ENCODE results near the gene PPP1CA. TPM values are rescaled to one million over a fixed set of nuclear protein-coding genes. Genes with fewer than 3 reads are reported as not detected.
A peak's percentile ranks its signal among the peaks of the same experiment; 100 is the strongest.

PPP1CA gene
- total RNA-seq, 4 donors from 2014 or later: 91.9 to 110 (median 97.6) TPM

GRCh38 chr11:67393437-67393836 lies 8.2 kb downstream of the PPP1CA start:
- TF ChIP-seq CTCF (IDR thresholded peaks at IDR 0.05): no peak
- no peak for ATAC-seq (ENCODE audit: low FRiP score)
- DNase-seq (ENCODE audit: low spot score): no peak

GRCh38 chr11:67392183-67392715 lies 9.4 kb downstream of the PPP1CA start:
- ATAC-seq (ENCODE audit: low FRiP score) (peak; percentile 4), DNase-seq (ENCODE audit: low spot score) (no peak)
- no peak for TF ChIP-seq CTCF (IDR thresholded peaks at IDR 0.05)

GRCh38 chr11:67391304-67392182 lies 10.1 kb downstream of the PPP1CA start, which contains the start of gene RAD9A:
RAD9A (plus strand) TSS chr11:67391986; CDS start chr11:67392045, 59 bp downstream.
- DNase-seq (ENCODE audit: low spot score) (peak; percentile 95), ATAC-seq (ENCODE audit: low FRiP score) (peak; percentile 70)
- TF ChIP-seq CTCF (IDR thresholded peaks at IDR 0.05): no peak

- ATAC-seq (ENCODE audit: low FRiP score): no peak
- no peak for DNase-seq (ENCODE audit: low spot score)
- TF ChIP-seq CTCF (IDR thresholded peaks at IDR 0.05): no peak
Measured at GRCh38 chr11:67390947-67391303, 10.7 kb downstream of the PPP1CA start.

GRCh38 chr11:67389477-67389876 lies 12.2 kb downstream of the PPP1CA start:
- no peak for TF ChIP-seq CTCF (IDR thresholded peaks at IDR 0.05)
- DNase-seq (ENCODE audit: low spot score) (no peak), ATAC-seq (ENCODE audit: low FRiP score) (no peak)

- DNase-seq (ENCODE audit: low spot score) (no peak), ATAC-seq (ENCODE audit: low FRiP score) (no peak)
- TF ChIP-seq CTCF (IDR thresholded peaks at IDR 0.05): no peak
Measured at GRCh38 chr11:67387518-67387917, 14.1 kb downstream of the PPP1CA start.

- DNase-seq (ENCODE audit: low spot score): no peak
- no peak for ATAC-seq (ENCODE audit: low FRiP score)
- TF ChIP-seq CTCF (IDR thresholded peaks at IDR 0.05): no peak
Measured at GRCh38 chr11:67387069-67387468, 14.6 kb downstream of the PPP1CA start.

Measured in omental fat pad (tissue), 4 donors.